ENCODE results near the gene CYSLTR2.

DNA sequence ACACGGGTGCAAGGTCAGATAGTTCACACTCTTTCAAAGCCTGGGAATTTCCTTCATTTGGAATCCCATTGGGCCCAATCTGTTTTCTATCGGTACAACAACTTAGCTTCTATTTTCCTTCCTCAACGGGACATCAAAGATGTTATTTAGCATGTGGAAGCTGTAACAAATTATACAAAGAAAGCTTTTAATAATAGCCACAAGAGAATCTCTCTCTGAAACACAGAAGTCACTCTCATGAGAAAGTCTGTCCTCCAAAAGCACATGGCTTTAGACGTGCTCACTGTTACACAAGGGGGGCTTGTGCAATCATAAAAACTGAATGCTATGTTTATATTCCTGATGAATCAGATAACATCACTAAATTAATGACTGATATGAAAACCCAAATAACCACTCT lies 28.9 kb upstream of the CYSLTR2 start:
- TF ChIP-seq, protein P1, sequence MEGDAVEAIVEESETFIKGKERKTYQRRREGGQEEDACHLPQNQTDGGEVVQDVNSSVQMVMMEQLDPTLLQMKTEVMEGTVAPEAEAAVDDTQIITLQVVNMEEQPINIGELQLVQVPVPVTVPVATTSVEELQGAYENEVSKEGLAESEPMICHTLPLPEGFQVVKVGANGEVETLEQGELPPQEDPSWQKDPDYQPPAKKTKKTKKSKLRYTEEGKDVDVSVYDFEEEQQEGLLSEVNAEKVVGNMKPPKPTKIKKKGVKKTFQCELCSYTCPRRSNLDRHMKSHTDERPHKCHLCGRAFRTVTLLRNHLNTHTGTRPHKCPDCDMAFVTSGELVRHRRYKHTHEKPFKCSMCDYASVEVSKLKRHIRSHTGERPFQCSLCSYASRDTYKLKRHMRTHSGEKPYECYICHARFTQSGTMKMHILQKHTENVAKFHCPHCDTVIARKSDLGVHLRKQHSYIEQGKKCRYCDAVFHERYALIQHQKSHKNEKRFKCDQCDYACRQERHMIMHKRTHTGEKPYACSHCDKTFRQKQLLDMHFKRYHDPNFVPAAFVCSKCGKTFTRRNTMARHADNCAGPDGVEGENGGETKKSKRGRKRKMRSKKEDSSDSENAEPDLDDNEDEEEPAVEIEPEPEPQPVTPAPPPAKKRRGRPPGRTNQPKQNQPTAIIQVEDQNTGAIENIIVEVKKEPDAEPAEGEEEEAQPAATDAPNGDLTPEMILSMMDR (conservative IDR thresholded peaks at IDR 0.05 in 1 of 2, IDR thresholded peaks at IDR 0.05 in 1 of 2; ENCODE audit: extremely low read depth in 1 of 2, insufficient read depth in 1 of 2, low read depth in 1 of 2, low read length in 2 of 2), result no peak
- no peak for TF ChIP-seq EZH2 (IDR thresholded peaks at IDR 0.05; ENCODE audit: borderline replicate concordance, low read length)

Measured in mammary epithelial cell (primary cell).